Measurements from ENCODE around the gene OSBPL7. TPM values are rescaled to one million over a fixed set of nuclear protein-coding genes. Genes with fewer than 3 reads are reported as not detected.
"Not testable (repeated sequence)": the region's sequence is repeated elsewhere in the genome, so short reads cannot be mapped to it uniquely, and the experiment has no call there.

OSBPL7 gene
- total RNA-seq, 1 donor from 2014 or later: 5.1 TPM

DNA sequence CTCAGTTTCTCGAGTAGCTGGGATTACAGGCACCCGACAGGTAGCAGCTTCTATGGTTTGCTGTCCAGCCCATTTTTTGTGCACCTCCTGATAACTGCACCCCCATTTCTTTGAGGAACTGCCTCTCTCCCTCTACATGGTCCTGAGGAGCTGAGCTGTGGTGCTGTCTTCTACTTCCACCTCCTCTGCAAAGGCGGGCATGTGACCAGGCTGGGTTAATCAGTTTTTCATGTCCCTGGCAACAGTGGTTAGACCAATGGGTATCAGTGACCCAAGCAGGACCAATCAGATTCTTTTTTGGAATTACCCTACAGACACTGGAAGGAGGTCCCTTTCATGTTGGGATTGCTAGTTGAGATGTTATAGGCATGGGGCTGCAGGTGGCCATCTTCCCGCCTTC lies 47.3 kb downstream of the OSBPL7 start:
- no peak overlapping the region for H3K4me2 ChIP-seq
- no peak overlapping the region for H3K27ac ChIP-seq
- no peaks in the 10 kb centered on the region for H4K20me1 ChIP-seq (ENCODE audit: low read depth)
- no peak overlapping the region for H2AFZ ChIP-seq (replicated peaks)
- H3F3A ChIP-seq (ENCODE audit: low read depth): no peaks in the 10 kb centered on the region
- H3K79me2 ChIP-seq (ENCODE audit: low read depth): no peaks in the 10 kb centered on the region
- H3K4me3 Mint-ChIP-seq: no peak overlapping the region
- H3K4me1 ChIP-seq: no peaks in the 10 kb centered on the region
- H3K9ac ChIP-seq: no peak overlapping the region
- H3K9me3 Mint-ChIP-seq: peaks cover 7% of the 10 kb centered on the region
- no peaks in the 10 kb centered on the region for H3K36me3 ChIP-seq
- no peaks in the 10 kb centered on the region for H3K4me1 Mint-ChIP-seq
- H3K27ac Mint-ChIP-seq: no peak overlapping the region
- H3K27me3 Mint-ChIP-seq (ENCODE audit: insufficient read depth, low read depth): peaks cover 29% of the 10 kb centered on the region
- no peak for TF ChIP-seq EZH2phosphoT487 (IDR thresholded peaks at IDR 0.05)
- peaks cover 39% of the 10 kb centered on the region for H3K27me3 ChIP-seq
- DNase-seq (ENCODE audit: low spot score): no peak
- no peaks in the 10 kb centered on the region for H3K9me3 ChIP-seq (ENCODE audit: low read depth)
- H3K36me3 Mint-ChIP-seq: no peaks in the 10 kb centered on the region
- H3K4me3 ChIP-seq: no peak overlapping the region

- DNase-seq (ENCODE audit: low spot score); H3K79me2 ChIP-seq (ENCODE audit: low read depth); H3K9me3 Mint-ChIP-seq; H3K4me3 ChIP-seq; H3K4me3 Mint-ChIP-seq; H4K20me1 ChIP-seq (ENCODE audit: low read depth); H3K36me3 ChIP-seq; H3K4me2 ChIP-seq; H3K4me1 Mint-ChIP-seq; H3K27ac ChIP-seq; H3K4me1 ChIP-seq; H3K27ac Mint-ChIP-seq; H3K9ac ChIP-seq; H3K9me3 ChIP-seq (ENCODE audit: low read depth); H3K36me3 Mint-ChIP-seq; H3F3A ChIP-seq (ENCODE audit: low read depth); H2AFZ ChIP-seq (replicated peaks): not testable (repeated sequence)
- peaks cover 29% of the 10 kb centered on the region for H3K27me3 Mint-ChIP-seq (ENCODE audit: insufficient read depth, low read depth)
- peaks cover 39% of the 10 kb centered on the region for H3K27me3 ChIP-seq
These were observed 47.9 kb downstream of the OSBPL7 start for GRCh38 chr17:47773649-47774048.

DNA sequence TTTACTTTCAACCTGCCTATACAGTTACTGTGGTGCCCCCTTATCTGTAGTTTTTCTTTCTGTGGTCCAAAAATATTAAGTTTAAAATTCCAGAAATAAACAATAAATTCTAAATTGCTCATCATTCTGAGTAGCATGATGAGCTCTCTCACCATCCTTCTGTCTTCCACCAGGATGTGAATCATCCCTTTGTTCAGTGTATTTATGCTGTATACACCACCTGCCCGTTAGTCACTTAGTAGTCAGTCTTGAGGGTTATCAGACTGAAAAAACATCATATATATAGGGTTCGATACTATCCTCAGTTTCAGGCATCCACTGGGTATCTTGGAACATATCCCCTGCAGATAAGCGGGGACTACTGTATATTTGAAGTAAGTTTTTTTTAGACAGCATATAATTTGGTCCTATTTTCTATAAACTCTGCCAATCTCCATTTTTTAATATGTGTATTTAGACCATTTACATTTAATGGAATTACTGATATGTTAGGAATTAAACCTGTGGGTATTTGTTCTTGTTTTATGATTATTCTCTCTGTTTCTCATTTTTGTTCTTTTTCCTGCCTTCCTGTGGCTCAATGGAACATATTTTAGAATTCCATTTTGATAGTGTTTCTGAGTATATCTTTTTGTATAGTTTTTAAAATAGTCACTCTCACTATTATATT lies 57.5 kb downstream of the OSBPL7 start:
- Histone ChIP-seq H3K9me3 (ENCODE audit: low read depth) (peaks cover 6% of the 10 kb centered on the region), H3K79me2 (ENCODE audit: low read depth) (no peaks in the 10 kb centered on the region), H3K4me1 (no peaks in the 10 kb centered on the region), H3K36me3 (no peaks in the 10 kb centered on the region), H3K4me3 (no peak overlapping the region), H3K9ac (no peak overlapping the region), H3K27ac (no peak overlapping the region), H3F3A (ENCODE audit: low read depth) (no peaks in the 10 kb centered on the region), H3K27me3 (peaks cover 19% of the 10 kb centered on the region), H4K20me1 (ENCODE audit: low read depth) (no peaks in the 10 kb centered on the region), H3K4me2 (no peak overlapping the region), H2AFZ (replicated peaks) (no peak overlapping the region)
- Mint-ChIP-seq H3K4me3 (no peak overlapping the region), H3K9me3 (no peaks in the 10 kb centered on the region), H3K27ac (no peak overlapping the region), H3K36me3 (no peaks in the 10 kb centered on the region), H3K4me1 (no peaks in the 10 kb centered on the region), H3K27me3 (ENCODE audit: insufficient read depth, low read depth) (peaks cover 7% of the 10 kb centered on the region)
- DNase-seq (ENCODE audit: low spot score): no peak
- TF ChIP-seq EZH2 (IDR thresholded peaks at IDR 0.05) (no peak), CTCF (IDR thresholded peaks at IDR 0.05) (no peak), EZH2phosphoT487 (IDR thresholded peaks at IDR 0.05) (no peak)

DNA sequence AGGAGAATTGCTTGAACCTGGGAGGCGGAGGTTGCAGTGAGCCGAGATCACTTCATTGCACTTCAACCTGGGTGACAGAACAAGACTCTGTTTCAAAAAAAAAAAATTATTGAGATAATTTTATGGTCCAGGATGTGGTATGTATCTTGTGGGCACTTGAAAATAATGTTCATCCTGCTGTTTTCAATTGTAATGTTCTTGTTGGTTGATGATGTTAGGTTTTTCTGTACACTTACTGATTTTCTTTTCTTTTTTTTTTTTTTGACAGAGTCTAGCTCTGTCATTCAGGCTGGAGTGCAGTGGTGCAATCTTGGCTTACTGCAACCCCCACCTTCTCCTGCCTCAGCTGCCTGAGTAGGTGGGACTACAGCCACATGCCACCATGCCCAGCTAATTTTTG lies 58.9 kb downstream of the OSBPL7 start:
- Mint-ChIP-seq H3K9me3 (no peaks in the 10 kb centered on the region), H3K4me1 (no peaks in the 10 kb centered on the region), H3K4me3 (no peak overlapping the region), H3K36me3 (no peaks in the 10 kb centered on the region), H3K27ac (no peak overlapping the region), H3K27me3 (ENCODE audit: insufficient read depth, low read depth) (peaks cover 7% of the 10 kb centered on the region)
- H3K36me3 ChIP-seq: no peaks in the 10 kb centered on the region
- no peaks in the 10 kb centered on the region for H4K20me1 ChIP-seq (ENCODE audit: low read depth)
- TF ChIP-seq EZH2 (IDR thresholded peaks at IDR 0.05) (no peak), EZH2phosphoT487 (IDR thresholded peaks at IDR 0.05) (no peak), CTCF (IDR thresholded peaks at IDR 0.05) (no peak)
- H3K27ac ChIP-seq: no peak overlapping the region
- H3K27me3 ChIP-seq: peaks cover 32% of the 10 kb centered on the region
- H3K9ac ChIP-seq: no peak overlapping the region
- no peak overlapping the region for H3K4me3 ChIP-seq
- H3K4me1 ChIP-seq: no peaks in the 10 kb centered on the region
- no peaks in the 10 kb centered on the region for H3K79me2 ChIP-seq (ENCODE audit: low read depth)
- H2AFZ ChIP-seq (replicated peaks): no peak overlapping the region
- DNase-seq (ENCODE audit: low spot score): no peak
- peaks cover 6% of the 10 kb centered on the region for H3K9me3 ChIP-seq (ENCODE audit: low read depth)
- H3F3A ChIP-seq (ENCODE audit: low read depth): no peaks in the 10 kb centered on the region
- no peak overlapping the region for H3K4me2 ChIP-seq

Measured in neural progenitor cell (in vitro differentiated cells).